Skeletal muscle tissue (tissue), 4 donors: ENCODE data around the gene NCSTN. TPM values are rescaled to one million over a fixed set of nuclear protein-coding genes. Genes with fewer than 3 reads are reported as not detected.
"Not testable (repeated sequence)": the region's sequence is repeated elsewhere in the genome, so short reads cannot be mapped to it uniquely, and the experiment has no call there.

Source experiments
- H3K27ac ChIP-seq: one replicate; pipeline ENCODE4 v1.7.0; 2013; ENCODE audit warnings: mild to moderate bottlenecking, low read depth, low read length, inconsistent platforms
- H3K27me3 ChIP-seq, 3 donors: one replicate each; pipeline ENCODE4 v1.7.0; 2013; ENCODE audit warnings: low read length in 3 of 3; ENCODE audit not compliant: control insufficient read depth in 3 of 3, insufficient read depth in 3 of 3
- H3K36me3 ChIP-seq, 3 donors: one replicate each; pipeline ENCODE4 v1.7.0; 2013; ENCODE audit warnings: low read length in 3 of 3; ENCODE audit not compliant: control insufficient read depth in 3 of 3, insufficient read depth in 3 of 3
- H3K4me1 ChIP-seq, 3 donors: one replicate each; pipeline ENCODE4 v1.7.0; 2013; ENCODE audit warnings: low read length in 3 of 3, mild to moderate bottlenecking in 3 of 3; ENCODE audit not compliant: control insufficient read depth in 3 of 3, insufficient read depth in 3 of 3
- H3K4me3 ChIP-seq, 3 donors: one replicate each; pipeline ENCODE4 v1.7.0; 2013; ENCODE audit warnings: low read length in 3 of 3
- H3K9ac ChIP-seq, 3 donors: one replicate each; pipeline ENCODE4 v1.7.0; 2013; ENCODE audit warnings: low read length in 3 of 3, mild to moderate bottlenecking in 3 of 3, moderate library complexity in 2 of 3, low read depth in 1 of 3
- H3K9me3 ChIP-seq, 3 donors: one replicate each; pipeline ENCODE4 v1.7.0; 2013; ENCODE audit warnings: low read length in 3 of 3; ENCODE audit not compliant: control insufficient read depth in 3 of 3
- total RNA-seq: library from RNA; depleted of rRNA; stranded (reverse); fragments of >200 nt; gene quantifications from one replicate; pipeline ENCODE4 v1.2.3, GENCODE V29; 2014
- donor health status: Osteomylitis.

NCSTN gene
- total RNA-seq, 1 donor from 2014 or later, result 53.8 TPM

- no peaks in the 10 kb centered on the region for H3K27me3 ChIP-seq
- peaks cover 11 to 18% (median 15%) of the 10 kb centered on the region in 3 donors for H3K4me1 ChIP-seq
- H3K9me3 ChIP-seq, result no peaks in the 10 kb centered on the region
- peak overlapping the region in 1 of 3 donors; percentile 20 for H3K9ac ChIP-seq
- peak overlapping the region in 2 of 3 donors; percentile 31 to 52 for H3K4me3 ChIP-seq
- no peaks in the 10 kb centered on the region for H3K36me3 ChIP-seq
- H3K27ac ChIP-seq, result no peak overlapping the region
Measured at GRCh38 chr1:160376525-160377131, 33.4 kb downstream of the NCSTN start.

GRCh38 chr1:160377585-160378206 lies 34.5 kb downstream of the NCSTN start:
- Histone ChIP-seq H3K27ac (no peak overlapping the region), H3K4me3 (no peak overlapping the region), H3K9ac (no peak overlapping the region), H3K36me3 (no peaks in the 10 kb centered on the region), H3K27me3 (no peaks in the 10 kb centered on the region), H3K4me1 (peaks cover 11 to 18% (median 15%) of the 10 kb centered on the region in 3 donors), H3K9me3 (no peaks in the 10 kb centered on the region)

GRCh38 chr1:160384812-160385211 lies 41.6 kb downstream of the NCSTN start:
- H3K27me3 ChIP-seq, H3K4me1 ChIP-seq, H3K36me3 ChIP-seq, H3K9me3 ChIP-seq, H3K4me3 ChIP-seq, H3K27ac ChIP-seq, H3K9ac ChIP-seq: not testable (repeated sequence)

GRCh38 chr1:160388406-160388805 lies 45.2 kb downstream of the NCSTN start:
- H3K4me1 ChIP-seq, H3K27ac ChIP-seq, H3K36me3 ChIP-seq, H3K9me3 ChIP-seq, H3K9ac ChIP-seq, H3K27me3 ChIP-seq, H3K4me3 ChIP-seq: not testable (repeated sequence)

- Histone ChIP-seq H3K9me3 (no peaks in the 10 kb centered on the region), H3K27ac (no peak overlapping the region), H3K4me1 (no peaks in the 10 kb centered on the region), H3K36me3 (no peaks in the 10 kb centered on the region), H3K9ac (no peak overlapping the region), H3K4me3 (no peak overlapping the region), H3K27me3 (peaks cover 3 to 5% (median 3%) of the 10 kb centered on the region in 3 donors)
Measured at GRCh38 chr1:160394673-160395072, 51.5 kb downstream of the NCSTN start.

GRCh38 chr1:160397651-160398050 lies 54.5 kb downstream of the NCSTN start:
- H3K27me3 ChIP-seq, result peaks cover 11 to 20% (median 18%) of the 10 kb centered on the region in 3 donors
- peaks cover 4 to 5% (median 5%) of the 10 kb centered on the region in 3 donors for H3K4me1 ChIP-seq
- no peak overlapping the region for H3K4me3 ChIP-seq
- no peaks in the 10 kb centered on the region for H3K36me3 ChIP-seq
- H3K9ac ChIP-seq, result no peak overlapping the region
- H3K9me3 ChIP-seq, result no peaks in the 10 kb centered on the region
- no peak overlapping the region for H3K27ac ChIP-seq

GRCh38 chr1:160398823-160399222 lies 55.6 kb downstream of the NCSTN start:
- no peak overlapping the region for H3K4me3 ChIP-seq
- no peaks in the 10 kb centered on the region for H3K36me3 ChIP-seq
- no peak overlapping the region for H3K27ac ChIP-seq
- H3K9me3 ChIP-seq, result no peaks in the 10 kb centered on the region
- H3K4me1 ChIP-seq, result peaks cover 4 to 5% (median 5%) of the 10 kb centered on the region in 3 donors
- H3K27me3 ChIP-seq, result peaks cover 11 to 23% (median 18%) of the 10 kb centered on the region in 3 donors
- no peak overlapping the region for H3K9ac ChIP-seq

GRCh38 chr1:160399544-160400222 lies 56.5 kb downstream of the NCSTN start:
- Histone ChIP-seq H3K4me3 (peak overlapping the region; percentile 59 to 76 (median 60)), H3K4me1 (peaks cover 4 to 5% (median 5%) of the 10 kb centered on the region in 3 donors), H3K27me3 (peaks cover 11 to 25% (median 23%) of the 10 kb centered on the region in 3 donors), H3K9me3 (no peaks in the 10 kb centered on the region), H3K27ac (no peak overlapping the region), H3K36me3 (no peaks in the 10 kb centered on the region), H3K9ac (peak overlapping the region in 2 of 3 donors; percentile 68 to 75)

- Histone ChIP-seq H3K4me1 (peaks cover 4 to 5% (median 5%) of the 10 kb centered on the region in 3 donors), H3K9ac (peak within 1 kb of the TSS; percentile 56 to 75 (median 68)), H3K4me3 (peak within 1 kb of the TSS; percentile 59 to 76 (median 67)), H3K27ac (no peak within 1 kb of the TSS), H3K36me3 (no peaks in the 10 kb centered on the region), H3K9me3 (no peaks in the 10 kb centered on the region), H3K27me3 (peaks cover 11 to 25% (median 23%) of the 10 kb centered on the region in 3 donors)
Measured at GRCh38 chr1:160400223-160400645, 57.1 kb downstream of the NCSTN start, which contains the start of gene VANGL2. TSS of gene VANGL2 (plus strand) at chr1:160400564. CDS start at chr1:160415838, 15,274 bp downstream.
